ENCODE measurements around the gene STUB1.

STUB1 gene

DNA sequence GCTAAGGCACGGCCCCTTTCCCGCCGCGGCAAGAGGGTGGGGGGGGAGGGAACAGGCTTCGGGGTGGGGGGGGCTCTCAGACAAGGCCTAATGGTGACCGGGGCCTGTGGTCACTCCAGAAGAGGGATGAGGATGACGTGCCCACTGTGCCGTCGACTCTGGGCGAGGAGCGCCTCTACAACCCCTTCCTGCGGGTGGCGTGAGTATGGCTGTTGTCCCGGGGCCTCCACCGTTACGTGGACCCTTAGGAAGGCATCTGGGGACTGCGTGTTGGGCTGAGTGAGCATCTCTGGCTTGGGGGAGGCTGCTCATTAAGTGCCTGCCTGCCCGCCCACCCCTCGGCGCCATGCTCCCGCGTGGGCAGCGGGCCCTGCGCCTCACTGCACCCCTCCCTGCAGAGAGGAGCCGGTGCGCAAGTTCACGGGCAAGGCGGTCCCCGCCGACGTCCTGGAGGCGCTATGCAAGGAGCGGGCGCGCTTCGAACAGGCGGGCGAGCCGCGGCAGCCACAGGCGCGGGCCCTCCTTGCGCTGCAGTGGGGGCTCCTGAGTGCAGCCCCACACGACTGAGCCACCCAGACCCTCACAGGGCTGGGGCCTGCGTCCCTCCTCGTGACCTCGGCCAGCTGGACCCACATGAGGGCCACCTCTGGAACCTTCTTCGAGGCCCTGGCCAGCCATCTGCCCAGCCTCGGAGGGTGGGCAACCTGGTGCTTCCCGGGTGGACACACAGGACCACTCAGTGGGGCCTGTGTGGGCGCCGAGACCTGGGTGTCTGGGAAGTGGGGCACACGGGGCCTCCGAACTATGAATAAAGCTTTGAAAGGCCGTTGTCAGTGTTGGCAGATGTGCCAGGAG lies 48.9 kb downstream of the STUB1 start (continued):
- TF ChIP-seq, protein P1, sequence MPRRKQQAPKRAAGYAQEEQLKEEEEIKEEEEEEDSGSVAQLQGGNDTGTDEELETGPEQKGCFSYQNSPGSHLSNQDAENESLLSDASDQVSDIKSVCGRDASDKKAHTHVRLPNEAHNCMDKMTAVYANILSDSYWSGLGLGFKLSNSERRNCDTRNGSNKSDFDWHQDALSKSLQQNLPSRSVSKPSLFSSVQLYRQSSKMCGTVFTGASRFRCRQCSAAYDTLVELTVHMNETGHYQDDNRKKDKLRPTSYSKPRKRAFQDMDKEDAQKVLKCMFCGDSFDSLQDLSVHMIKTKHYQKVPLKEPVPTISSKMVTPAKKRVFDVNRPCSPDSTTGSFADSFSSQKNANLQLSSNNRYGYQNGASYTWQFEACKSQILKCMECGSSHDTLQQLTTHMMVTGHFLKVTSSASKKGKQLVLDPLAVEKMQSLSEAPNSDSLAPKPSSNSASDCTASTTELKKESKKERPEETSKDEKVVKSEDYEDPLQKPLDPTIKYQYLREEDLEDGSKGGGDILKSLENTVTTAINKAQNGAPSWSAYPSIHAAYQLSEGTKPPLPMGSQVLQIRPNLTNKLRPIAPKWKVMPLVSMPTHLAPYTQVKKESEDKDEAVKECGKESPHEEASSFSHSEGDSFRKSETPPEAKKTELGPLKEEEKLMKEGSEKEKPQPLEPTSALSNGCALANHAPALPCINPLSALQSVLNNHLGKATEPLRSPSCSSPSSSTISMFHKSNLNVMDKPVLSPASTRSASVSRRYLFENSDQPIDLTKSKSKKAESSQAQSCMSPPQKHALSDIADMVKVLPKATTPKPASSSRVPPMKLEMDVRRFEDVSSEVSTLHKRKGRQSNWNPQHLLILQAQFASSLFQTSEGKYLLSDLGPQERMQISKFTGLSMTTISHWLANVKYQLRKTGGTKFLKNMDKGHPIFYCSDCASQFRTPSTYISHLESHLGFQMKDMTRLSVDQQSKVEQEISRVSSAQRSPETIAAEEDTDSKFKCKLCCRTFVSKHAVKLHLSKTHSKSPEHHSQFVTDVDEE (CRISPR knock-in tag; IDR thresholded peaks at IDR 0.05): no peak
- TF ChIP-seq ZNF70 (CRISPR knock-in tag; IDR thresholded peaks at IDR 0.05) (no peak), ARNTL (CRISPR knock-in tag; IDR thresholded peaks at IDR 0.05; ENCODE audit: borderline replicate concordance, low read depth) (no peak)
- TF ChIP-seq, protein P2, sequence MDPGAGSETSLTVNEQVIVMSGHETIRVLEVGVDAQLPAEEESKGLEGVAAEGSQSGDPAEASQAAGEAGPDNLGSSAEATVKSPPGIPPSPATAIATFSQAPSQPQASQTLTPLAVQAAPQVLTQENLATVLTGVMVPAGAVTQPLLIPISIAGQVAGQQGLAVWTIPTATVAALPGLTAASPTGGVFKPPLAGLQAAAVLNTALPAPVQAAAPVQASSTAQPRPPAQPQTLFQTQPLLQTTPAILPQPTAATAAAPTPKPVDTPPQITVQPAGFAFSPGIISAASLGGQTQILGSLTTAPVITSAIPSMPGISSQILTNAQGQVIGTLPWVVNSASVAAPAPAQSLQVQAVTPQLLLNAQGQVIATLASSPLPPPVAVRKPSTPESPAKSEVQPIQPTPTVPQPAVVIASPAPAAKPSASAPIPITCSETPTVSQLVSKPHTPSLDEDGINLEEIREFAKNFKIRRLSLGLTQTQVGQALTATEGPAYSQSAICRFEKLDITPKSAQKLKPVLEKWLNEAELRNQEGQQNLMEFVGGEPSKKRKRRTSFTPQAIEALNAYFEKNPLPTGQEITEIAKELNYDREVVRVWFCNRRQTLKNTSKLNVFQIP (CRISPR knock-in tag; IDR thresholded peaks at IDR 0.05; ENCODE audit: borderline replicate concordance, low read depth): no peak

DNA sequence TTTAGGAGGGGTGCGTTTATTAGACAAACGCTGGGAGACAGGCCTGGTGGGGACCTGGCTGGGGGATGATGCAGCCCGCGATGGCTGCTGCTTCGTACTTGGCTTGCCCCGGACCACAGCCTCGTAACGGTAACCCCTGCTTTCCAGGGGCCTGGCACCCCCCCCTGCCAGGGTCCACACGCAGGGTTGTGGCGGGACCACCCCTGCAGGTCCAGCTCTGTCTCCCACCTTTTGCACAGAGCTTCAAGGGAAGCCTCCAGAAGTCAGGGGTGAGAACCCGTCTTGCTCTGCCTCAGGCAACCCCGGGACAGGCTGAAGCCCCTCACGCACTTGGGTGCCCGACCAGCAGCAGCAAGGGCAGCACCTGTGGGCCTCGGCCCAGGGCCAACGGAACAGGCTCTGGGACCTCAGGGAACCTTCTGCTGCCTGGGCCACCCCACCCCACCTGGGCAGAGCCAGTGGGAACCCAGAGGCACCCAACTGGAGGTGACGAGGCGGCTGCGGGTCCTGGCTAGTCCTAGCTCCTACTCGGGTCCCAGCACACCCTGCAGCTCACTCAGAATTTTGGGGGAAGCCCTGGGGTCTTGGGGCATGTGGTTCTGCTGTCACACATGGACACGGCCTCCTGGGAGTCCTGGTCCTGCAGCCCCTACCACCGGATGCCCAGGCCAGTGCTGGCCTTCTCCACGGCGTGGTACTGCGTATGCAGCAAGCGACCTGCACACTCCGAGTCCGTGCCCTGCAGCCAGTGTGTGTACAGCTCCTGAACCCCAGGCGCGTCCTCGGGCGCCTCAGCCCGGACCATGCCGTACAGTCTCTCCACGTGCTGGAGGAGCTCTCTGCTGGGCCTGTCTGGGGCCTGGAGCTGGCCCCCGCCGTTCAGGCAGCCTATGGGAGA lies 49.8 kb downstream of the STUB1 start:
- no peak for ATAC-seq
- 0 out of 2 replicates have a peak, but pooled peaks have one; percentile 26 for TF ChIP-seq ZNF565 (CRISPR knock-in tag; conservative IDR thresholded peaks at IDR 0.05; ENCODE audit: low read depth)
- TF ChIP-seq, protein P3, sequence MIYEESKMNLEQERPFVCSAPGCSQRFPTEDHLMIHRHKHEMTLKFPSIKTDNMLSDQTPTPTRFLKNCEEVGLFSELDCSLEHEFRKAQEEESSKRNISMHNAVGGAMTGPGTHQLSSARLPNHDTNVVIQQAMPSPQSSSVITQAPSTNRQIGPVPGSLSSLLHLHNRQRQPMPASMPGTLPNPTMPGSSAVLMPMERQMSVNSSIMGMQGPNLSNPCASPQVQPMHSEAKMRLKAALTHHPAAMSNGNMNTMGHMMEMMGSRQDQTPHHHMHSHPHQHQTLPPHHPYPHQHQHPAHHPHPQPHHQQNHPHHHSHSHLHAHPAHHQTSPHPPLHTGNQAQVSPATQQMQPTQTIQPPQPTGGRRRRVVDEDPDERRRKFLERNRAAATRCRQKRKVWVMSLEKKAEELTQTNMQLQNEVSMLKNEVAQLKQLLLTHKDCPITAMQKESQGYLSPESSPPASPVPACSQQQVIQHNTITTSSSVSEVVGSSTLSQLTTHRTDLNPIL (CRISPR knock-in tag; IDR thresholded peaks at IDR 0.05; ENCODE audit: low read depth): no peak
- TF ChIP-seq, protein P1 (CRISPR knock-in tag; IDR thresholded peaks at IDR 0.05): no peak

DNA sequence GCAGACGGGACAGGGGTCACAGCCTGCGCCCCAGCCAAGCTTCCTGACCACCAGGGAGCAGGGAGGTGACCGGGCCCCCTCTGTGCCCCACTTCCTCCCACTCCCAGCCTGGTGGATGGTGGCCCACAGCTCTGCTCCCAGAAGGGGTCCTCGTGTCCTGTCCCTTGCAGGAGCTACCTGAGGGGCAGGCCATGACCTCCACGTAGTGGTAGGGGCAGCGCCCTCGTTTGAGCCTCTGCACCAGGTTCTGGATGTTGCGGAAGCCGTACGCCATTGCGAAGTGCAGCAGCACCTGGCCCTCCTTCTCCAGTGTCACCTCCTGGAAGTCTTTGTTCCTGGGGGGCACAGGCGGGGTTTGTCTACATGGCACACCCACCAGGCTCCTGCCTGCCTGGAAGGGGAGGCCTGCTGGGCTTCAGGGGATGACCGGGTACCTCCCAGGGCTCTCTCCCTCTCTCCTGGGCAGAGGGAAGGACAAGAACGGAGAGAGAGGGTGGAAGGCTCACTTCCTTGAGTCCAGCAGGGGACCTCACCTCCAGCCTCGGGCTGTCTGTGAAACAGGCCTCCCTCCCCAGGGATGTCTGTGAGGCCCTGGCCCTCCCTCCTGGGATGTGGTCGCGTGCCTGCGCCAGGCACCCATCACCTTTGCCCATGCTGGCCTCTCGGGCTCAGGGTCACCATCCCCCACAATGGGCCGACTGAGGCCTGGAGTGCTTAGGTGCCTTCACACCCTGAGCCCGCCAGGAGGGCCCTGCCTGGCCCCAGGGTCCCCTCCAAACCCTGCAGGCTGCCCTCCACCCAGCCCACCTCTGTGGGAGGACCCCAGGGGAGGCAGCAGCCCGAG lies 50.7 kb downstream of the STUB1 start:
- ATAC-seq: no peak
- TF ChIP-seq TOX (CRISPR knock-in tag; IDR thresholded peaks at IDR 0.05; ENCODE audit: borderline replicate concordance) (no peak), ZNF70 (CRISPR knock-in tag; IDR thresholded peaks at IDR 0.05) (no peak), OSR1 (CRISPR knock-in tag; IDR thresholded peaks at IDR 0.05) (no peak), ESRRG (CRISPR knock-in tag; IDR thresholded peaks at IDR 0.05) (no peak), TCF4 (CRISPR knock-in tag; IDR thresholded peaks at IDR 0.05; ENCODE audit: borderline replicate concordance) (no peak), ZFP30 (CRISPR knock-in tag; IDR thresholded peaks at IDR 0.05) (no peak), ZFP3 (CRISPR knock-in tag; IDR thresholded peaks at IDR 0.05) (no peak)

DNA sequence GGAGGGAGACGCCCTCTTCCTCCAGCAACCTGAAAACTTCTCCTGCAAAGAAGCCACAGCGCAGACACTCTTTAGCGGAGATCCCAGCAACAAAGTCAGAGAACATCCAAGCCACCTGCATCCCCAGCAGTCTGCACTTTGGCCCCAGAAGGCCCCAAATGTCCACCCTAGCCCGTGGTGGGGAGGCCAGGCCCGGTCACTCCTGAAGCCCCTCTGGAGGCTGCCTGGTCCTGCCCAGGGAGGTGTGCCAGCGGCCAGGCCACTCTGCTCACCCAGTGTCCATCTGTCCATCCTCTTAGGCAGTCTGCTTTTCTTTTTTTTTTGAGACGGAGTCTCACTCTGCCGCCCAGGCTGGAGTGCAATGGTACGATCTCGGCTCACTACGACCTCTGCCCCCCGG lies 52.1 kb downstream of the STUB1 start:
- no peak for ATAC-seq
- TF ChIP-seq, protein P4, sequence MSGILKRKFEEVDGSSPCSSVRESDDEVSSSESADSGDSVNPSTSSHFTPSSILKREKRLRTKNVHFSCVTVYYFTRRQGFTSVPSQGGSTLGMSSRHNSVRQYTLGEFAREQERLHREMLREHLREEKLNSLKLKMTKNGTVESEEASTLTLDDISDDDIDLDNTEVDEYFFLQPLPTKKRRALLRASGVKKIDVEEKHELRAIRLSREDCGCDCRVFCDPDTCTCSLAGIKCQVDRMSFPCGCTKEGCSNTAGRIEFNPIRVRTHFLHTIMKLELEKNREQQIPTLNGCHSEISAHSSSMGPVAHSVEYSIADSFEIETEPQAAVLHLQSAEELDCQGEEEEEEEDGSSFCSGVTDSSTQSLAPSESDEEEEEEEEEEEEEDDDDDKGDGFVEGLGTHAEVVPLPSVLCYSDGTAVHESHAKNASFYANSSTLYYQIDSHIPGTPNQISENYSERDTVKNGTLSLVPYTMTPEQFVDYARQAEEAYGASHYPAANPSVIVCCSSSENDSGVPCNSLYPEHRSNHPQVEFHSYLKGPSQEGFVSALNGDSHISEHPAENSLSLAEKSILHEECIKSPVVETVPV (CRISPR knock-in tag; IDR thresholded peaks at IDR 0.05): no peak
- no peak for TF ChIP-seq ZNF565 (CRISPR knock-in tag; conservative IDR thresholded peaks at IDR 0.05; ENCODE audit: low read depth)

All from SK-N-SH treated with all-trans-retinoic acid at 6 μM for 48 hours (cell line).